K562 (cell line): ENCODE measurements around the gene KCTD8. TPM values are rescaled to one million over a fixed set of nuclear protein-coding genes. Genes with fewer than 3 reads are reported as not detected.

Experiments
- ATAC-seq: fragments of 200-7000 bp; cut with Tn5 transposase; 3 replicates; pipeline ENCODE4 v1.9.1; 2020; ENCODE audit warnings: moderate library complexity
- BruUV-seq: library from RNA; stranded (reverse); fragments of 400-500 nt; replicated peaks from 2 replicates; lab custom pipeline; 2021; lab: Mats Ljungman, UMichigan
- CTCF ChIA-PET: fragments of 300-600 bp; formaldehyde crosslinking; extraction: SDS; loops from one replicate; lab custom pipeline; 2021; ENCODE audit warnings: low intra/inter-chr PET ratio; lab: Yijun Ruan, JAX
- POLR2A ChIA-PET: fragments of 300-600, 350-650 bp; sonication (Branson Sonifier 250); formaldehyde crosslinking; extraction: SDS; loops from one replicate; lab custom pipeline; 2021; ENCODE audit warnings: antibody characterized with exemption, inconsistent platforms; lab: Yijun Ruan, JAX
- DNase-seq, 4 experiments: peaks; one replicate each; pipeline versions ENCODE4 v3.0.0 to v3.0.0-alpha.2; 2011 to 2018; ENCODE audit warnings: low spot score in 3 of 4, mixed read lengths in 3 of 4; ENCODE audit errors: extremely low read depth in 1 of 4
- FAIRE-seq: peaks from 2 replicates; lab custom pipeline; 2011; peaks lifted over from hg19 to GRCh38; lab: Jason Lieb, UNC
- H2AFZ ChIP-seq: 2 replicates; pipeline ENCODE4 v1.6.0; 2011; ENCODE audit warnings: low read depth, low read length, control low read depth, inconsistent platforms
- H3K27ac ChIP-seq: fragments of 200-600 bp; 3 replicates; pipeline ENCODE4 v1.8.0; 2011; ENCODE audit warnings: low read depth, mild to moderate bottlenecking, control low read depth, inconsistent platforms, low read length, moderate library complexity, mixed read lengths; ENCODE audit errors: extremely low read depth
- H3K27me3 ChIP-seq, 2 experiments: fragments of 300-600 bp in 1 of 2; 2 replicates in 1 of 2; 3 replicates in 1 of 2; pipeline versions ENCODE4 v1.6.0 to v1.8.0; 2011; ENCODE audit warnings: inconsistent platforms in 2 of 2, low read length in 2 of 2, mild to moderate bottlenecking in 1 of 2, mixed read lengths in 1 of 2, moderate library complexity in 1 of 2; ENCODE audit not compliant: control insufficient read depth in 2 of 2, insufficient read depth in 2 of 2
- H3K36me3 ChIP-seq: fragments of 300-600 bp; 3 replicates; pipeline ENCODE4 v1.8.0; 2011; ENCODE audit warnings: mild to moderate bottlenecking, low read length, inconsistent platforms; ENCODE audit not compliant: control insufficient read depth, insufficient read depth
- H3K4me1 ChIP-seq, 2 experiments: fragments of 200-600 bp in 1 of 2; replicated peaks in 1 of 2; 2 replicates in 1 of 2; 3 replicates in 1 of 2; pipeline versions ENCODE4 v1.5.1 to v1.8.0; 2011; ENCODE audit warnings: inconsistent platforms in 2 of 2, low read length in 2 of 2, mild to moderate bottlenecking in 1 of 2, mixed read lengths in 1 of 2, moderate library complexity in 1 of 2; ENCODE audit not compliant: control insufficient read depth in 2 of 2, insufficient read depth in 2 of 2
- H3K4me2 ChIP-seq: 2 replicates; pipeline ENCODE4 v1.6.1; 2011; ENCODE audit warnings: low read length, control low read depth, inconsistent platforms, mixed read lengths; ENCODE audit not compliant: insufficient read depth
- H3K4me3 ChIP-seq: fragments of 200-600 bp; sonication (generic), shearing (Covaris generic); 2 replicates; pipeline ENCODE4 v1.5.1; 2016; ENCODE audit warnings: control low read depth, inconsistent platforms
- H3K79me2 ChIP-seq: fragments of 200-600 bp; 3 replicates; pipeline ENCODE4 v1.8.0; 2011; ENCODE audit warnings: low read length, inconsistent platforms; ENCODE audit not compliant: control insufficient read depth, insufficient read depth
- H3K9ac ChIP-seq, 2 experiments: 2 replicates each; pipeline versions ENCODE4 v1.6.0 to v1.6.1; 2011; ENCODE audit warnings: low read depth in 2 of 2, low read length in 2 of 2, control low read depth in 1 of 2, inconsistent platforms in 1 of 2, mild to moderate bottlenecking in 1 of 2, mixed read lengths in 1 of 2; ENCODE audit not compliant: insufficient read depth in 1 of 2
- H3K9me1 ChIP-seq: one replicate; pipeline ENCODE4 v1.6.0; 2011; ENCODE audit warnings: inconsistent platforms, mild to moderate bottlenecking, low read length, moderate library complexity; ENCODE audit not compliant: control insufficient read depth, insufficient read depth
- H3K9me3 ChIP-seq: replicated peaks from 2 replicates; pipeline ENCODE4 v1.5.1; 2011; ENCODE audit warnings: low read depth, low read length, inconsistent platforms; ENCODE audit not compliant: control insufficient read depth, insufficient read depth
- H4K20me1 ChIP-seq: replicated peaks from 2 replicates; pipeline ENCODE4 v1.6.1; 2011; ENCODE audit warnings: low read length, inconsistent platforms, mixed read lengths; ENCODE audit not compliant: control insufficient read depth, insufficient read depth
- CHD4 ChIP-seq: fragments of 200-600 bp; sonication (generic); IDR thresholded peaks from 3 replicates; pipeline ENCODE4 v1.6.1; 2012; ENCODE audit warnings: low read depth, mild to moderate bottlenecking, mixed read lengths, low read length, inconsistent platforms; ENCODE audit not compliant: insufficient read depth, insufficient replicate concordance, poor library complexity, severe bottlenecking
- MTA3 ChIP-seq: fragments of 450-650 bp; formaldehyde crosslinking; IDR thresholded peaks from 2 replicates; pipeline ENCODE4 v1.6.1; 2017; ENCODE audit warnings: mild to moderate bottlenecking, borderline replicate concordance
- PRDM10 ChIP-seq: fragments of 450-650 bp; IDR thresholded peaks from 2 replicates; pipeline ENCODE4 v1.6.1; 2018; ENCODE audit not compliant: partially characterized antibody
- XRCC3 ChIP-seq: fragments of 450-650 bp; IDR thresholded peaks from 2 replicates; pipeline ENCODE4 v1.6.1; 2017; ENCODE audit warnings: mild to moderate bottlenecking, moderate library complexity
- ZNF197 ChIP-seq: fragments of 200-800 bp; sonication (Bioruptor generic); IDR thresholded peaks from 2 replicates; pipeline ENCODE4 v1.6.1; 2016; ENCODE audit warnings: low read depth, missing genetic modification characterization, missing compliant biosample characterization
- ZNF644 ChIP-seq: fragments of 200-800 bp; sonication (Bioruptor generic); IDR thresholded peaks from 2 replicates; pipeline ENCODE4 v1.6.1; 2016; ENCODE audit warnings: low read depth, missing genetic modification characterization, missing compliant biosample characterization
- ZNF75A ChIP-seq: fragments of 450-650 bp; formaldehyde crosslinking; IDR thresholded peaks from 2 replicates; pipeline ENCODE4 v1.4.0; 2020; ENCODE audit warnings: mild to moderate bottlenecking
- WGBS: fragments of 100-300 bp; shearing (Covaris generic); methylation state at CpG from one replicate; pipeline ENCODE4 v1.1.6; 2016; ENCODE audit warnings: low coverage, mixed read lengths; ENCODE audit not compliant: insufficient coverage; ENCODE audit errors: missing lambda C conversion rate; 5-methylcytosine and 5-hydroxymethylcytosine counted together
- in situ Hi-C: fragments of 300-500 bp; cut with MboI; formaldehyde crosslinking; loops from 4 replicates; pipeline ENCODE4 v1.15.0; 2018; ENCODE audit warnings: inconsistent platforms, mixed read lengths
- intact Hi-C: fragments of 100-400 bp; cut with micrococcal nuclease; formaldehyde crosslinking; loops from 2 replicates; pipeline ENCODE4 v1.14.2; 2022
- polyA plus RNA-seq, 8 experiments: library from polyadenylated mRNA; depleted of rRNA in 4 of 8; stranded (reverse) in 5 of 8; unstranded in 3 of 8; fragments of >200 nt; fragmentation: Nextera tagmentation in 2 of 8; fragmentation: Illumina TruSeq in 1 of 8; extraction: Ambion mirVana in 2 of 8; extraction: Trizol in 1 of 8; gene quantifications; 2 replicates each; pipeline versions ENCODE4 v1.2.1 to v1.2.3, GENCODE V29; 2011 to 2014; ENCODE audit warnings: inconsistent platforms in 1 of 8, missing spikeins in 1 of 8
- total RNA-seq, 7 experiments: library from RNA; depleted of rRNA in 6 of 7; stranded (reverse); fragments of >200 nt in 6 of 7; fragmentation: Illumina TruSeq in 2 of 7; extraction: Trizol in 2 of 7; gene quantifications; 2 replicates each; pipeline versions ENCODE4 v1.2.1 to v1.2.3, GENCODE V29; 2011 to 2021; ENCODE audit warnings: low replicate concordance in 1 of 7
- TF ChIP-seq, protein P1 (sequence below), 2 experiments: fragments of 450-650 bp; IDR thresholded peaks; 2 replicates each; pipeline ENCODE4 v1.6.1; 2018; ENCODE audit warnings: mild to moderate bottlenecking in 2 of 2, low read depth in 1 of 2; ENCODE audit not compliant: partially characterized antibody in 2 of 2
- TF ChIP-seq, protein P2 (sequence below): sonication (generic); IDR thresholded peaks from 2 replicates; pipeline ENCODE4 v1.6.1; 2016

Gene KCTD8
- total and polyA plus RNA-seq, 9 of the 15 experiments (the other 6 are each of a cell fraction or from before 2014, with no cell fraction given) = not detected

DNA sequence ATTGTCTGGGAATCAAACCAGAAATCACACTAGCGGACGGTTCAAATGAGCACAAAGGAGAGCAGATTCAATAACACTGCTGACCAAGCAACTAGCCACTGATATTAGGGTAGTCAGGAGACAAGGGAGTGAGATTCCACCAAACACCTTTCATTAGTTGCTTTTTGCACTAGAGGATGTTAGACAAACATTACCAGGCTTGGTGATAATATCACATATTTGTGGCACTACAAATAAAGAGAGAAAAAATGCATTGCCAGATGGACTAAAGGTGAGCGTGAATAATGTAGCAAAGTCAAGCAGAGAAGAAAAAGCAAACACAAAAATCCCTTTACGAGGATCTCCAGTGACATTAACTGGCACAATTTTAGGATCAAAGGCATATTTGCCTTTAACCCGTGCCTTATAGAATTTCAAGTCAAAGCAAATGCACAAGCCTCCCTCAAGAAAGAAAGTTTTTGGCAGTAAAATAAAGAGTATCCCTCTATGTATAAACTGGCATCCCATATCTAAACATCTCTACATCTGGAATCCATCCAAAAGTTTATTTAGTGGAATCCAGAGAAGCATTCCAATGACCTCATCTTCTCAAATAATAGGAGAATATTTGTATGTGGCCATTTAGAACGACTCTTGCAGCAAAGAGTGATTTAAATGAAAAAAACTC, 290.9 kb downstream of the KCTD8 start (continued):
- TF ChIP-seq PRDM10 = no peak
- TF ChIP-seq, all 486 proteins: peak for 0

- POLR2A ChIA-PET = no interaction called here
- no TSS peak for BruUV-seq
- TF ChIP-seq CHD4 = no peak
- TF ChIP-seq, protein P1, sequence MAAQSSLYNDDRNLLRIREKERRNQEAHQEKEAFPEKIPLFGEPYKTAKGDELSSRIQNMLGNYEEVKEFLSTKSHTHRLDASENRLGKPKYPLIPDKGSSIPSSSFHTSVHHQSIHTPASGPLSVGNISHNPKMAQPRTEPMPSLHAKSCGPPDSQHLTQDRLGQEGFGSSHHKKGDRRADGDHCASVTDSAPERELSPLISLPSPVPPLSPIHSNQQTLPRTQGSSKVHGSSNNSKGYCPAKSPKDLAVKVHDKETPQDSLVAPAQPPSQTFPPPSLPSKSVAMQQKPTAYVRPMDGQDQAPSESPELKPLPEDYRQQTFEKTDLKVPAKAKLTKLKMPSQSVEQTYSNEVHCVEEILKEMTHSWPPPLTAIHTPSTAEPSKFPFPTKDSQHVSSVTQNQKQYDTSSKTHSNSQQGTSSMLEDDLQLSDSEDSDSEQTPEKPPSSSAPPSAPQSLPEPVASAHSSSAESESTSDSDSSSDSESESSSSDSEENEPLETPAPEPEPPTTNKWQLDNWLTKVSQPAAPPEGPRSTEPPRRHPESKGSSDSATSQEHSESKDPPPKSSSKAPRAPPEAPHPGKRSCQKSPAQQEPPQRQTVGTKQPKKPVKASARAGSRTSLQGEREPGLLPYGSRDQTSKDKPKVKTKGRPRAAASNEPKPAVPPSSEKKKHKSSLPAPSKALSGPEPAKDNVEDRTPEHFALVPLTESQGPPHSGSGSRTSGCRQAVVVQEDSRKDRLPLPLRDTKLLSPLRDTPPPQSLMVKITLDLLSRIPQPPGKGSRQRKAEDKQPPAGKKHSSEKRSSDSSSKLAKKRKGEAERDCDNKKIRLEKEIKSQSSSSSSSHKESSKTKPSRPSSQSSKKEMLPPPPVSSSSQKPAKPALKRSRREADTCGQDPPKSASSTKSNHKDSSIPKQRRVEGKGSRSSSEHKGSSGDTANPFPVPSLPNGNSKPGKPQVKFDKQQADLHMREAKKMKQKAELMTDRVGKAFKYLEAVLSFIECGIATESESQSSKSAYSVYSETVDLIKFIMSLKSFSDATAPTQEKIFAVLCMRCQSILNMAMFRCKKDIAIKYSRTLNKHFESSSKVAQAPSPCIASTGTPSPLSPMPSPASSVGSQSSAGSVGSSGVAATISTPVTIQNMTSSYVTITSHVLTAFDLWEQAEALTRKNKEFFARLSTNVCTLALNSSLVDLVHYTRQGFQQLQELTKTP (IDR thresholded peaks at IDR 0.05; ENCODE audit: low read depth in 1 of 2, partially characterized antibody in 2 of 2) = no peak
- TF ChIP-seq ZNF644 = no peak
- no peak for TF ChIP-seq ZNF197
- no peak for TF ChIP-seq XRCC3
- TF ChIP-seq MTA3 = no peak
- TF ChIP-seq, protein P2, sequence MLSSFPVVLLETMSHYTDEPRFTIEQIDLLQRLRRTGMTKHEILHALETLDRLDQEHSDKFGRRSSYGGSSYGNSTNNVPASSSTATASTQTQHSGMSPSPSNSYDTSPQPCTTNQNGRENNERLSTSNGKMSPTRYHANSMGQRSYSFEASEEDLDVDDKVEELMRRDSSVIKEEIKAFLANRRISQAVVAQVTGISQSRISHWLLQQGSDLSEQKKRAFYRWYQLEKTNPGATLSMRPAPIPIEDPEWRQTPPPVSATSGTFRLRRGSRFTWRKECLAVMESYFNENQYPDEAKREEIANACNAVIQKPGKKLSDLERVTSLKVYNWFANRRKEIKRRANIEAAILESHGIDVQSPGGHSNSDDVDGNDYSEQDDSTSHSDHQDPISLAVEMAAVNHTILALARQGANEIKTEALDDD = no peak
- no peak for TF ChIP-seq ZNF75A (CRISPR knock-in tag)
Observed at GRCh38 chr4:44150091-44150576, 298.5 kb downstream of the KCTD8 start.

More at GRCh38 chr4:44150091-44150576, 298.5 kb downstream of the KCTD8 start:
- Histone ChIP-seq H2AFZ (no peak overlapping the region), H3K27ac (no peak overlapping the region), H3K27me3 (no peaks in the 10 kb centered on the region), H3K4me3 (no peak overlapping the region), H3K4me2 (no peak overlapping the region), H3K9ac (no peak overlapping the region), H3K9me1 (no peaks in the 10 kb centered on the region), H4K20me1 (no peaks in the 10 kb centered on the region), H3K79me2 (no peaks in the 10 kb centered on the region), H3K36me3 (no peaks in the 10 kb centered on the region), H3K4me1 (no peaks in the 10 kb centered on the region), H3K9me3 (no peaks in the 10 kb centered on the region)
- ATAC-seq (no peak), FAIRE-seq (no peak), DNase-seq (no peak)
- 0% methylated on average over 3 of the region's 3 CpGs for WGBS
- in situ Hi-C loops (no loop called here), intact Hi-C loops (no loop called here)
- CTCF ChIA-PET = no interaction called here
